Right atrium auricular region (tissue), 2 donors: ENCODE data around the gene GSE1. TPM values are rescaled to one million over a fixed set of nuclear protein-coding genes. Genes with fewer than 3 reads are reported as not detected.

Source experiments
- DNase-seq: peaks from one replicate; pipeline ENCODE4 v3.0.0-alpha.2; 2019; ENCODE audit warnings: low spot score
- H3K27ac ChIP-seq, 2 donors: fragments of 200-600 bp; sonication (generic); 1 replicate in 1 of 2; 2 replicates in 1 of 2; pipeline ENCODE4 v1.5.1; 2016 to 2019
- H3K27me3 ChIP-seq, 2 donors: fragments of 200-600 bp; sonication (generic); one replicate each; pipeline versions ENCODE4 v1.5.1 to v1.6.0; 2017 to 2019
- H3K36me3 ChIP-seq: fragments of 200-600 bp; sonication (generic); one replicate; pipeline ENCODE4 v1.5.1; 2016
- H3K4me1 ChIP-seq, 2 donors: fragments of 200-600 bp; sonication (generic); one replicate each; pipeline versions ENCODE4 v1.5.1 to v1.6.0; 2017 to 2019
- H3K4me3 ChIP-seq, 2 donors: fragments of 200-600 bp; sonication (generic); 1 replicate in 1 of 2; 2 replicates in 1 of 2; pipeline ENCODE4 v1.5.1; 2017 to 2019; ENCODE audit warnings: mild to moderate bottlenecking in 1 of 2, moderate library complexity in 1 of 2
- H3K9me3 ChIP-seq, 2 donors: fragments of 200-600 bp; sonication (generic); one replicate each; pipeline ENCODE4 v1.5.1; 2019
- CTCF ChIP-seq, 2 donors: fragments of 200-600 bp; sonication (generic); IDR thresholded peaks; one replicate each; pipeline ENCODE4 v1.5.1; 2019; ENCODE audit warnings: antibody characterized with exemption in 2 of 2
- total RNA-seq, 2 donors: library from RNA; depleted of rRNA; stranded (reverse); fragments of >200 nt; gene quantifications; one replicate each; pipeline ENCODE4 v1.1.0, GENCODE V29; 2016

The GSE1 gene
- total RNA-seq, 2 donors from 2014 or later, result 37.1 to 55.7 TPM

GRCh38 chr16:85566561-85567100, 46.5 kb upstream of the GSE1 start:
- DNase-seq, result no peak
- no peak overlapping the region for H3K27ac ChIP-seq
- no peaks in the 10 kb centered on the region for H3K9me3 ChIP-seq
- no peaks in the 10 kb centered on the region for H3K27me3 ChIP-seq
- H3K4me1 ChIP-seq, result peaks cover 0 to 55% of the 10 kb centered on the region in 2 donors
- H3K4me3 ChIP-seq, result no peak overlapping the region
- no peak for TF ChIP-seq CTCF (IDR thresholded peaks at IDR 0.05)
- H3K36me3 ChIP-seq, result no peaks in the 10 kb centered on the region

- Histone ChIP-seq H3K9me3 (no peaks in the 10 kb centered on the region), H3K4me3 (no peak overlapping the region), H3K27me3 (no peaks in the 10 kb centered on the region), H3K27ac (no peak overlapping the region), H3K36me3 (no peaks in the 10 kb centered on the region), H3K4me1 (peaks cover 0 to 49% of the 10 kb centered on the region in 2 donors)
- no peak for DNase-seq
- TF ChIP-seq CTCF (IDR thresholded peaks at IDR 0.05), result no peak
Observed at GRCh38 chr16:85567101-85567866, 45.8 kb upstream of the GSE1 start.

GRCh38 chr16:85567935-85568334, 45.2 kb upstream of the GSE1 start:
- H3K36me3 ChIP-seq, result no peaks in the 10 kb centered on the region
- no peak overlapping the region for H3K27ac ChIP-seq
- H3K9me3 ChIP-seq, result no peaks in the 10 kb centered on the region
- no peak for DNase-seq
- H3K27me3 ChIP-seq, result no peaks in the 10 kb centered on the region
- no peak for TF ChIP-seq CTCF (IDR thresholded peaks at IDR 0.05)
- peaks cover 0 to 47% of the 10 kb centered on the region in 2 donors for H3K4me1 ChIP-seq
- H3K4me3 ChIP-seq, result no peak overlapping the region

- Histone ChIP-seq H3K9me3 (no peaks in the 10 kb centered on the region), H3K27me3 (no peaks in the 10 kb centered on the region), H3K4me1 (peaks cover 0 to 47% of the 10 kb centered on the region in 2 donors), H3K36me3 (no peaks in the 10 kb centered on the region), H3K4me3 (no peak overlapping the region), H3K27ac (peak overlapping the region in 1 of 2 donors; percentile 20)
- no peak for TF ChIP-seq CTCF (IDR thresholded peaks at IDR 0.05)
- DNase-seq, result peak; percentile 83
Observed at GRCh38 chr16:85568519-85568918, 44.6 kb upstream of the GSE1 start.

- Histone ChIP-seq H3K4me3 (no peak overlapping the region), H3K9me3 (no peaks in the 10 kb centered on the region), H3K36me3 (no peaks in the 10 kb centered on the region), H3K27me3 (no peaks in the 10 kb centered on the region), H3K4me1 (peaks cover 0 to 47% of the 10 kb centered on the region in 2 donors), H3K27ac (peak overlapping the region in 1 of 2 donors; percentile 20)
- no peak for DNase-seq
- TF ChIP-seq CTCF (IDR thresholded peaks at IDR 0.05), result no peak
Observed at GRCh38 chr16:85569039-85569614, 44.0 kb upstream of the GSE1 start.
